HG03575 (cell line): ENCODE measurements around the gene FAM193A.
"Not testable (repeated sequence)": the region's sequence is repeated elsewhere in the genome, so short reads cannot be mapped to it uniquely, and the experiment has no call there.

ENCODE experiments used
- ATAC-seq: cut with Tn5 transposase; IDR thresholded peaks from one replicate; pipeline ENCODE4 v1.9.1; 2021; ENCODE audit not compliant: unreplicated experiment, insufficient number of reproducible peaks, low FRiP score; ENCODE audit errors: extremely low read depth

FAM193A gene

DNA sequence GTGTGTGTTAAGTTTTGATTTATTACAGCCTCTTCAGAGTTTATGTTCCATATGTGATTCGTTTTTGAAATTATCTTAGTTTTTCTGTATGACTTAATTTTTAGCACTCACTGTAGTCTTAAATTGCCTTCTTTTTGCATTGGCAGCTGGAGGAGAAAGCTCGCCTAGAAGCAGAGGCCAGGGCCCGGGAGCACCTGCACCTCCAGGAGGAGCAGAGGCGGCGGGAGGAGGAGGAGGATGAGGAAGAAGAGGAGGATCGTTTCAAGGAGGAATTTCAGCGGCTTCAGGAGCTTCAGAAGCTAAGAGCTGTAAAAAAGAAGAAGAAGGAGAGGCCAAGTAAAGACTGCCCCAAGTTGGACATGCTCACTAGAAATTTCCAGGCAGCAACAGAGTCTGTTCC, 163.1 kb downstream of the FAM193A start:
- no peak for ATAC-seq

GRCh38 chr4:2700031-2700430, 163.6 kb downstream of the FAM193A start:
- ATAC-seq = no peak

GRCh38 chr4:2702361-2702760, 165.9 kb downstream of the FAM193A start:
- ATAC-seq = no peak

GRCh38 chr4:2702770-2703169, 166.3 kb downstream of the FAM193A start:
- ATAC-seq = no peak

- no peak for ATAC-seq
These were observed 175.9 kb downstream of the FAM193A start for GRCh38 chr4:2712261-2712842.

- ATAC-seq = no peak
These were observed 176.9 kb downstream of the FAM193A start for GRCh38 chr4:2713337-2713736.

DNA sequence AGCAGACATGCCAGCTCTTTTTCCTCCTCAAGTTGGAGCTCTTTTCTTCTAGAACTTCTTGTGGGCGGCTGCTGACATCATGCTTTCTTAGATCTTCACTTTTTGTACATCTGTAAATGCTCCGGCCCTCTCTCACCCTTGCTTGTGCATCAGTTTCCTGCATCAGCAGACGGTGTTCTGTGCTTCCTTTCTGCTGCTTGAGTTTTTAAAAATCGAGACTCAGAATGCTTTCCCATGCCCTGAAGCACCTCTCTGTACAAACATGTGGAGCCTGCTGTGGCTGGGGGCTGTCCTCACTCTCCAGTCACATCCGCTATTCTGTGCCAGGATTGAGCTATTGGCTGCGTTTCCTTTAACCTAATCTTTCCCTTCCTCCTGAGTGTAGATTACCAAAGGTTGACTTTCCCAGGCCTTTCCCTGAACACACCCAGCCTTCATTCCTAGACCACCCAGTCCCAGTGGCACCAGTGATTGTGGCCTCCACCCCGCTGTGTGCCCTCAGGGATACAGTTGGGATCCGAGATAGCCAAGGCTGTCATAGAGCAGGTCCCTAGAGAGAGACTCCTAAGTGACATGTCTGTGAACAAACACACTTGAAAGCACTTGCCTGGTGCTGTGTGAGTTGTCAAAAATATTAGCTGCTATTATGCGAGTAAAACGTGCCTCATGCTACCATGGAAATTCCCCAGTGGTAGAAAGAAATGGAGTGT, 177.8 kb downstream of the FAM193A start:
- ATAC-seq = no peak

DNA sequence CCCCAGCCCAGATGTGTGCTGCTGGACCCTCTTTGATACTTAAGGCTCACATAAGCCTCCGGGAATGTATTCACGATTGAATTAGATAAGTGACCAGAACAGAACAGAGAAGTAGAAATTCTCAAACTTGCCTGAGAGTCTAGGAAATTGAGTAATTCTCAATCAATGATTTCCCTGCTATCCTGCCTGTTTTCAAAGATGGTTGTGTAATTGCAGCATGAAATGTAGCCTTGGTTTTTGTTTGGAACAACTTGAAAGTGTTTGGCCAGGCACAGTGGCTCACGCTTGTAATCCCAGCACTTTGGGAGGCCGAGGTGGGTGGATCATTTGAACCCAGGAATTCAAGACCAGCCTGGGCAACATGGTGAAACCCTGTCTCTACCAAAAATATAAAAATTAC, 178.5 kb downstream of the FAM193A start:
- ATAC-seq = no peak

DNA sequence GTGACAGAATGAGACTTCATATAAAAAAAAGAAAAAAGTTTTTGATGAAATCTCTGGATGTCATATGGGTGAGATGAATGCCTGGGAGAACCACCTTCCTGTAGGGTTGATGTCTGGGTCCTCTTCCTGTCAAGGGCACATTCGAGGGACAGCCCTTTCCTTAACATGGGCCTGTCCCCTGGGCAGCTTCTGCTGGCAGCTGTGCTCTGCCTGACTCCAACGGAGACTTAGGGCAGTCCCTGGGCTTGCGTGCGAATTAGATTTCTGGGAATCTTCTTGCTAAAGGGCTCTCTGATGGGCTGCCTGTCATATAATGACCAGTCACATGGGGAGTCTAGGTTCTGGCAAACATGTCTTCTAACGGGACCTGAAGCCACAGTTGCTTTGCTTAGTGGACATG, 179.0 kb downstream of the FAM193A start:
- ATAC-seq = no peak

DNA sequence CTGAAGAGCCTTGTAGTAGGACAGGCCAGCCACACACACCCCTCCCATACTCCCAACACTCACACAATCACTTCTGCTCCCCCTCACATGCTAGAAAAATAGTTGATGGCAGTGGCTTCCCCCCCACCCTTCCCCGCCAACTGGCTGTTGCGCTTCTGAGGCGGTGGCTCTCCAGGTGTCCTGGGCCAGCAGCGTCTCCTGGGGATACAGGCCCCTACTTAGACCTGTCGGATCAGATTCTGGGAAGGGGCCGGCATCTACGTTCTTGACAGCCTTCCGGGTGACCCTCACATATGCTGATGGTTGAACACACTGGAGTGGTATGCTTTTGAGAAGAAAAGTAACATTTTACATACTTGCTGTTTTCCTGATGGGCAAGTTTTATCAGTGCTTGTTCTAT, 179.8 kb downstream of the FAM193A start:
- ATAC-seq = no peak

DNA sequence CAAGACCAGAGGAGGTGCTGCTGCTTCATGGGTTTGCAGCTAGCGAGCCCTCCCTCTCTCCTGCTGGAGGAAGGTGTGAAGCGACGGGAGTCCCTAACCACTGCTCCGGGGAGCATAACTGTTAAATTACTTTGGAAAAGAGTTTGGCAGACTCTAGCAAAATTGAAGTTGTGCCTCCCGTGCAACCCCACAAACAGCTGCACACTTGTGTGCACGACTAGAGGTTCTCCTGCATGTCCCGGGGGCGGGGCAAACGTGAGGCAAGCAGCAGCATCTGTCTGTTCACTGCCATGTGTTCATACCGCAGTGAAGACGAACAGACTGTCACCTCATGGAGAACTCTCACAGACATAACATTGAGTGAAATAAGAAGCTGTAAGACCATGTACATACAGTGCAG, 185.1 kb downstream of the FAM193A start:
- no peak for ATAC-seq

DNA sequence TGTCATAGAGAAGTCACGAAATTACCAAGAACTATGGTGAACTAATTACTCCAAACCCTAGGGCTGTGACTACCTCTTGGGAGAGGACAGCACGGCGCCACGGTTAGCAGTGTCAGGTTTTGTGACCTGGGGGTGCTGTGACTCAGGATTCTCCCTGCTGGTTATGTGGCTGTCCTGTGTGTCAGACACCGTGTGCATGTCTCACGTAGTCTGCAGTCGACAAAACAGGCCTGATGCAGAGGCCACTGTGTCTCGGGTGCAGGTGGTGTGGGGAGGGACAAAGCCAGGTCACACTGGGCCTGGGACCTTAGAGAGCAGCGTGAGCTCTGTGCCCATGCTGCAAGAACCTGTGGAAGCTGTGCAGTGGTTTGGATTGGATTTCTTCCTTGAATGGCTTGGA, 185.6 kb downstream of the FAM193A start:
- no peak for ATAC-seq

- ATAC-seq = no peak
These were observed 187.3 kb downstream of the FAM193A start for GRCh38 chr4:2723751-2724150.

DNA sequence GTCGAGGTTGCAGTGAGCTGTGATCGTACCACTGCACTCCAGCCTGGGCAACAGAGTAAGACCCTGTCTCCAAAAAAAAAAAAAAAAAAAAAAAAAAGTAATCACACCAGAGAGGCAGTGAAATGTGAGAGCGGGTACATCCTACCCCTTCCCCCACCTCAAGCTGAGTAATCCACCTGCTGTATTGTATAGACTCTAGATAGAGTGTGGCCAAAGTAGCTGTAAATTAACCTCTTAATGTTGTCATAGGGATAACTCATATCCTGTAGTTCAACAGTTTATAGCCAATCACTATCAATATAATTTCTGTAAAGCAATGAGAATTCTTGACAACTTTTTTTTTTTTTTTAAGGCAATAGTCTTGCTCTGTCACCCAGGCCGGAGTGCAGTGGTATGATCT, 188.9 kb downstream of the FAM193A start:
- ATAC-seq = no peak

- ATAC-seq = not testable (repeated sequence)
These were observed 190.4 kb downstream of the FAM193A start for GRCh38 chr4:2726881-2727280.

GRCh38 chr4:2728221-2728620, 191.8 kb downstream of the FAM193A start:
- ATAC-seq = no peak

DNA sequence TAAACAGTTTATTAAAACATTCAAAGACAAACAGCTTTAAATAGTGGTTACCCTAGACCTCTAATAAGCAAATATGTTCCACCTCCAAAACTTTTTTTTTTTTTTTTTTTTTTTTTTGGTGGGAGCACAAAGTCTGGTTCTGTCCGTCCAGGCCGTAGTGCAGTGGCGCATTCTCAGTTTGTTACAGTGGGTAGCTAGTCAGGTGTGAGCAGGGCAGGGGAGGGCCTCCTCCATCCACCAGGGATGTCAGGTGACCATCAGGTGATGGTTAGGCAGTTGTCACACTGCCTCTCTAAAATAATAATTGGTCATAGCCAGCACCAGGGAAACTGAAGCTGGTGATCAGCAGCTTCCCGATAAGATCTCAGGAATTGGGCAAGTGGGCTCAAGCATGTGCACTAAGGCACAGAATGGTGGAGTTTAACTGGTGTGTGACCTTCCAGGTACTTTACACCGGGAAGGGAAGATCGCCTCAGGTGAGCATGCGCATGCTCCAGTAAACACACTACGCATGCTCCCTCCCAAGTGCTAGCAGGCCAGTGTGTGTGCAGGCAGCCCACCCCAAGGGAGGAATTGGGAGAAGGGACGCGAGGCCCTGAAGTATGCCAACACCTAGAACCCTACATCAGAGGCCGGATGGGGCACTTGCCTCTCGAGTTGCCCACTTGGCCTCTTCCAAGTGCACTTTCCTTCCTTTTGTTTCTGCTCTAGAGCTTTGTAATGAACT, 192.5 kb downstream of the FAM193A start:
- no peak for ATAC-seq

- ATAC-seq = no peak
These were observed 193.1 kb downstream of the FAM193A start for GRCh38 chr4:2729533-2729875.

DNA sequence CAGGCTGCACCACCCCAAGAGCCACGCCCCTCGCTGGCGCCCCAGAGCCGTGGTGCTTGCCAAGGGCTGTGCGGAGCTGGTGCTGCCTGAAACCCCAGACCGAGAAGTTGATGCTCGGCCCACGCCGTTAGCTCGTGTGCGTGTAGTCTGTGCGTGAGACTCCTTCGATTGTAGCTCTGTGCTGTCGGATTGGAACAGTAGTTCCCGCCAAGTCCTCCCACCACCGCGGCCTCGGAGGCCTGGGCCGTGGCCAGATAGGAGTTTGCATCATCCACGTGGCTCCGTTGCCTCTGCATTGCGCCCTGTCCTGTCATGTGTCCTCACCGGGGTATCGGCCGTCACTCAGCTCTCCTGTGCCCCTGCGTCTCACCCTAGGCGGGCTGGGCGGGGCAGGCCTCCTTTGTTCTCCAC, 195.5 kb downstream of the FAM193A start:
- no peak for ATAC-seq

GRCh38 chr4:2732526-2732925, 196.1 kb downstream of the FAM193A start:
- no peak for ATAC-seq
